LoVo (cell line): ENCODE measurements around the gene GNB1.

ENCODE experiments used
- DNase-seq: peaks from one replicate; pipeline ENCODE4 v3.0.0-alpha.2; 2016; ENCODE audit warnings: low spot score

The GNB1 gene

DNA sequence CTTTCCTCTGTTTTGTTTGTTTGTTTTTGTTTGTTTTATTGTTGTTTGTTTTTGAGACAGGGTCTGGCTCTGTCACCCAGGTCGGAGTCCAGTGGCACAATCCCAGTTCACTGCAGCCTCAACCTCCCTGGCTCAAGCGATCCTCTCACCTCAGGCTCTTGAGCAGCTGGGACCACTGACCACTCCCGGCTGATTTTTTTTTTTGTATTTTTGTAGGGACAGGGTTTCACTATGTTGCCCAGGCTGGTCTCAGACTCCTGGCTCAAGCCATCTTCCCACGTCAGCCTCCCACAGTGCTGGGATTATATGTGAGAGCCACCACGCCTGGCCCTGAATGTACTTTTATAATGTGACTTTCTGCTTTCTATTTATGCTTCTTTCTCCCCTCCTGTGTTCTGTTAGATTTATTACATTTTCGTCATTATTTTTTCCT lies 19.2 kb upstream of the GNB1 start:
- no peak for DNase-seq

DNA sequence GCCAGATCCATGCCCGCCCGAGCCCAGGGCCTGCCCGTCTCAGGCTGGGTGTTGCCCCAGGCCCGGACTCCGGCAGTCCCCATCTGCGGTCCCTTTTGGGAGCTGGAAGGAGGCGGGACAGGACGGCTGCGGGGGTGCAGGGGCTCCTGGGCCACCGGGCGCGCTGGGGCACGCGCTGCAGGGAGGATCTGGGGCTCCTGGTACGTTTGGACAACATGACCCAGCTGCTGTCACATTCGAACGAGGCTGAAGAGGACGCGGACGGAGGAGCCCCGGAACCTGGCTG lies 17.6 kb upstream of the GNB1 start:
- no peak for DNase-seq

DNA sequence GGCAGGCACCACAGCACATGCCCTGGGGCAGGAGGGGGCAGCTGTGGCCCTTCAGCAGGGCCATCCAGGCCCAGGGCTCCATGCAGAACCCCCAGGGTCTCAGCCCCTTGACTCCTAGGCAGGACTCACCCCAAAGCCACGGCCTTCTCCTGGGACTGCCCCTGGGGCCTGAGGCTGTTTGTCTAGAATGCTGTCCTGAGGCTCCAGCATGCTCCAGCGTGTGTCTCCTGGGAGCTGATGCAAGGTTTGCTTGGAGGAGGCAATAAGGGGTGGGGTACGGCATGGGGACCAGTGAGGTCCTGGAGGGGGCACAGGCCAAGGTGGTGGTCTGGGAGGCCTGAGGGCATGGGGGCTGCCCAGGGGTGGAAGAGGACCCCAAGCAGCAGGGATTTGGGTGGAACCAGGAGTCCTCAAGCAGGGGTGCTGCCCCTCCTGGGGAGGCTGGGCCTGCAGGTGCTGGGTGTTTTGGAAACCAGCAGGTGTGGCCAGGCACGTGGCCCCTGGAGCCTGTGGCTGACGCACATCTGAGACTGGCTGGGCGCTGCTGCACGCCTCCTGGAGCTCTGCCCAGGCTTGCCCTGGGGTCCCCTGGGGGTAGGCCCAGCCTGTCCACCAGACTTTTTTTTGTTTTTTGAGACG lies 16.3 kb upstream of the GNB1 start:
- DNase-seq, result peak; percentile 49

- peak; percentile 78 for DNase-seq
These were observed 15.6 kb upstream of the GNB1 start for GRCh38 chr1:1906185-1907097.

GRCh38 chr1:1903224-1903623 lies 12.3 kb upstream of the GNB1 start:
- no peak for DNase-seq

DNA sequence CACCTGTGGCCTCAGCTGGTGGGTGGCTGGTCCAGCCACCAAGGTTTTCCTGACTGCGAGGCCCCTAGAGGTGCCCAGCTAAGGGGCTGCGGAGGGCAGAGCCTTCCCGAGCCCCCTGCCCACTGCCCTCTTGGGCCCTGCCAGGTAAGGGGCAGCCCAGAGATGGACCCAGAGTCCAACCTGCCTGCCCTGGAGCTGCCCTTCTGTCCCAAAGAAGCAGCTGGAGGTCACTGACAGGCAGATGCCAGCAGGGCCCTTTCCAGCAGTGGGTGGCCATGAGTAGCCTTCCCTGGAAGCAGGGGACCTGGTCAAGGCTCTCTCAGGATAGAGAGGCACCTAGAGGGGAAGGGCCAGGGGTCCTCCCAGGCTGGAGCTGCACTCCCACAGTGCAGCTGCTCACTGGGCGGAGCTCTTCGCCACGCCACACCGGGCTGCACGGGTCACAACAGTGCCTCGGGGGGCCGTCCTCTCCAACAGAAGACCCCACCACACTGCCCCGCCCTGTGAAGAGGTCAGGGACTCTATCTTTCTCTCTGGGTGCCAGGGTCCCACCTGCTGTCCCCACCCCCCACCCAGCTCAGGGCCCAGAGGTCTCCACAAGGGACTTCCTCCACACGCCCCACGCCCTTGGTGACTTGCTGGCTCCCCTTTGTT lies 10.9 kb upstream of the GNB1 start:
- DNase-seq, result no peak

- DNase-seq, result no peak
These were observed 10.2 kb upstream of the GNB1 start for GRCh38 chr1:1900883-1901640.

DNA sequence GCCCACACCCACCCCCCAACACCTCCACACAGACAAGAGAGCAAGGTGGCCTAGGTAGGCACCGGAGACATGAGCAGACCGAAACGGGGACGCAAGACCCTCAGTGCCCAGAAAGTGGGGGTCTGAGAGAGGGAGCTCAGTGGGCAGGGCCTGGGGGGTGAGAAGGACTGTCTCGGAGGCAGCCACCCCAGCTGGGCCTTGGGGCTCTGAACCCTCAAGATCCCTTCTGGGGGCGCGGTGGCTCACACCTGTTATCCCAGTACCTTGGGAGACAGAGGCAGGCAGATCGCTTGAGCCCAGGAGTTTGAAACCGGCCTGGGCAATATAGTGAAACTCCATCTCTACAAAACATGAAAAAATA lies 9.1 kb upstream of the GNB1 start:
- no peak for DNase-seq

DNA sequence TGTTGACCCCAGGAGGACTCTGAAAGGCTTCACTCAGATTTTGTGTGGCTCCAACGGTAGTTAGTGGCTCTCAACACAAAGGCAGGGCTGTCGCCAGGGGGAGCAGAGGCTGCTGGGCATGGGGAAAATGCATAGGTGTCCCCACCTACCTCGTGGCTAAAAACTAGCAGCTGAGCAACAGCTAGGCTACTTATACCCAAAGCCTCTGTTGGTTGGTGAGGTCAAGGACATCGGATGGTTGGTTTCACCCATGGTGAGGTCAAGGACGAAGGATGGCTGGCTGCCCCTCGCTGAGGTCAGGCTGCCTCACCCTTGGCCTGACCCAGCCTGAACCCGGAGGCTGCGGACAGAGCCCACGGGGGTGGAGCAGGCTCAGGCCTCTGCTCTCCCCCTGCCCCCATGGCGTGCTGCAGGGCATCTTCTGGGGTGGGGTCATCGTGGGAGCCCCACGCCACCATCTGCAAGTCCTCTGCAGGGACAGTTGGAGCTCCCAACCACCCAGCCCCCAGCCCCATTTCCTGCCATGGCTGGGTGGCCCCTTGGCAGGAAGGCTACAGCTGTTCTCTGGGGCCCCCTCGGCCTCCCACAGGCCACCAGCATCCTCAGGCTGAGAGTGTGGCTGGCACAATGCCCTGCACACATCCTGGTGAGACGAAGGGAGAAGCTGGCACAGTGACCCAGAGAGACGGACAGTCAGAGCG lies 8.5 kb upstream of the GNB1 start:
- DNase-seq, result no peak

DNA sequence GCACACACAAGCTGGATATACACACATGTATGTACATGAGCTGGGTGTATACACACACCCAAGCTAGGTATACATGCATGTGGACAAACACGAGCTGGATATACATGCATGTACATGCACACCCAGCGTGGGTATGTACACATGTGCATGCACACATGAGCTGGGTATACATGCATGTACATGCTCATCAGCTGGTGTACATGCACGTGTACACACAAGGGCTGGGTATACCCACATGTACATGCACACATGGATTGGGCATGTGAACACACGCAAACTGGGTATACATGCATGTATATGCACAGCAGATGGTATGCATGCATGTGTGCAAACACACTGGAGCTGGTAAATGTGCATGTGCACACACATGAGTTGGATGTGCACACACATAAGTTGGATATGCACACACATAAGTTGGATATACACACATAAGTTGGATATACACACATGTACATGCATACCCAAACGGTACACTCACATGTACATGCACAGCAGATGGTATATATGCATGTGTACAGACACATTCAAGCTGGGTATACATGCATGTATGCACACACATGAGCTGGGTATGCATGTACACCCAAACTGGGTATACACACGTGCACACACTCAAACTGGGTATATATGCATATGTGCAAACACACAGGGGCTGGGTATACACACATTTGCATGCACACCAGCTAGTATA lies 7.5 kb upstream of the GNB1 start:
- no peak for DNase-seq

- no peak for DNase-seq
These were observed 4.8 kb upstream of the GNB1 start for GRCh38 chr1:1895456-1896336.

DNA sequence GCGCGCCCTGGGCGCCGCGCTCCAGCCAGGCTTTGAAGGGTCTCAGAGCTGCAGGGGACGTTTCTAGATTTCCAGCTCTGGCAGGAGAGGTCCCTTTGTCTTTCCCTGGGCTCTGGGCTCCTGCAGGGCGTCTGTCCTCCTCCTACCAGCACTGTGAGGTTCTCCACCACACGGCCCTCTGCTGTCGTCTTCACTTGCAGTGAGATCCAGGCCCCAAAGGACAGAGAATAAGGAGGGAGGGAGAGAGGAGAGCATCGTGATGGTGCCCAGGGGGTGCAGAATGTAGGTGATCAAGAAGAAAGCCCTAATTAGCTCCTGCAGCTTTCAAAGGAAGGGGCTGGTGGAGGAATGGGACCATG lies 4.2 kb upstream of the GNB1 start:
- DNase-seq, result no peak

DNA sequence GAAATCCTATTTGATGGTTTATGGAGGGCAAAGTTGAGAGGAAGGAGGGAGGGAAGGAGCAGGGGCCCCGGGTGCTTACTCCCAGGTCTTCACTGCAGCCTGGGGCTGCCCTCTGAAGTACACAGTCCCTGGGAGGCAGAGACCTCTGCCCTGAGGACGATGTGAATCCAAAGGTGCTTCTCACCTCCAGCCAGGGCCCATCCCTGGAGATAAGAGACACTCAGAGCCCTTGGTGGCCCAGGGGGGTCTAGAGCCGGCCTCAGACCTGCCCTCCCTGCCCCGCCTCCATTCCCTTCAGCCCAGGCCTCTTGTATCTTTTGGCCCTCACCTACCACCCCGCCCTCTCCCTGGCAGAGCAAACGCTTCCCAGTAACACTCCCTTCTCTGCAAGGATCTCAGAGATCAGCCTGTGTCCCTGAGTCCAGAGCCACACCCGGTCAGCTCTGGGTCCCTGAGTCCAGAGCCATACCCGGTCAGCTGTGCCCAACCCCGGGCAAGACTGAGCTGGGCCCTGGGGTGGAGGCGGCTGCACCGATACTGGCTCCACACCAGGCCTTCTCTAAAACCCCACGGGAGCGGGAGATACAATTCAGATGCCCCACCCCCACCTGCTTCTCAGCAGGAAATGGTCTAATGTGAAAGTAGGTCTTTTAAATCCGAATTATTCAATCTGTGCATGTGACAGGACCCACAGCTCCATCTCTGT lies 3.6 kb upstream of the GNB1 start:
- DNase-seq, result peak; percentile 38

GRCh38 chr1:1893997-1894353 lies 3.1 kb upstream of the GNB1 start:
- no peak for DNase-seq

GRCh38 chr1:1893291-1893985 lies 2.6 kb upstream of the GNB1 start:
- no peak for DNase-seq

- no peak for DNase-seq
These were observed 1.9 kb upstream of the GNB1 start for GRCh38 chr1:1892763-1893120.

- DNase-seq, result no peak
These were observed 1.3 kb upstream of the GNB1 start for GRCh38 chr1:1892079-1892762.

DNA sequence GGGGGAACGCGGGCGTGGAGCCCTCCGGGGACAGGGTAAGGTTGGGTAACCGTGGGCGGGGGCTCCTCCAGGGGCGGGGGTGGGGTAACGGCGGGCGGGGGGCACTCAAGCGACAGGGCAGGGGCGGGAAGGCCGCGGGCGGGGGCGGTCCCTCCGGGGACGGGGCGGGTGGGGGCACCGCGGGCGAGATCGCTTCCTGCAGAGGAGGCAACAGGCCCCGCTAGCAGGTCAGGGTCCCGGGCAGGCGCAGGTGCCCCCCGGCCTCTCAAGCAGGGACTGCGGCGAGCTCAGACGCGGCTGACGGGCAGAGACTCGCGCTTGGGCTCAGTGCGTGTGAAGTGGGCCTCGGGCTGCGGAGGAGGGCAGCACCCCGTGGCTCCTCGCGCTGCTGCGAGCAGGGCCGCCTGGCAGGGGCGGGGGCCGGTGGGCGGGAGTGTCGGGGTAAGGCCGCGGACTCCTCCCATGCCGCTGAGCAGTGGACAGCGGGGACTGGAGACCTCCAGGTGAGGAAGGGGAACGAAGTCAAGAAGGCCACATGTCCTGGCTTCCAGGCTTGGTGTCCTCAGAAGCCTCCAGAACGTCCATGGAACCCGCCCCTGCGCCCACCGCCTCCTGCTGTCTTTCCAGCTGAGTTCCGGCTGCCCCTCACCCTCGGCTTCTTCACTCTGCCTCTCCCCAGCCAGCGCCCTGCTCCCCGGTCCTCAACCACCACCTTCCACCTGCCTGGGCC lies 627 bp upstream of the GNB1 start:
- DNase-seq, result peak; percentile 57
